Measurements from ENCODE around the gene CYB5B.

Gene CYB5B

GRCh38 chr16:69482410-69482991 is 58.1 kb downstream of the CYB5B start:
- TF ChIP-seq CTCF (IDR thresholded peaks at IDR 0.05; ENCODE audit: insufficient read depth, low read depth, low read length, missing control alignments), result no peak
- DNase-seq (ENCODE audit: low read depth), result no peak
- no peak overlapping the region for H3K4me3 ChIP-seq (ENCODE audit: low read depth, low read length)

DNA sequence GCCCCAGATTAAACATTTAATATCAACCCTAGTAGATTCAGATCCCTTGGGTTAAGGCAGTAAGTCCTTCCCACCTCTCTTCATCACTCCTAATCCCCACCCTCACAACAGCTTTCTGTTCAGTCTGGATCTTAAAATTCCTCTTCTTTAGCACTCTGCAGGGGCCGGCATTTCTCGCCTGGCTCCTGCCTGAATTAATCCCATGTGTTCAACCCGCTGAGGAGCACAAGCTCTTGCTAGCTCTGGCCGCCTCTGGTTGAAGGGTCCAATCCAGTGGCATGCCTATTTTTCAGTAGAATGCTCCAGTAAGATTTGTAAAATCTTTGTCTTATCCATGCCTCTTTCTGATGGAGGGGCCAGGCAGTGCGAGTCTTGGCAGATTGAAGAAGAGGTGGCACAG is 59.2 kb downstream of the CYB5B start:
- no peak for DNase-seq (ENCODE audit: low read depth)
- TF ChIP-seq CTCF (IDR thresholded peaks at IDR 0.05; ENCODE audit: insufficient read depth, low read depth, low read length, missing control alignments), result no peak

DNA sequence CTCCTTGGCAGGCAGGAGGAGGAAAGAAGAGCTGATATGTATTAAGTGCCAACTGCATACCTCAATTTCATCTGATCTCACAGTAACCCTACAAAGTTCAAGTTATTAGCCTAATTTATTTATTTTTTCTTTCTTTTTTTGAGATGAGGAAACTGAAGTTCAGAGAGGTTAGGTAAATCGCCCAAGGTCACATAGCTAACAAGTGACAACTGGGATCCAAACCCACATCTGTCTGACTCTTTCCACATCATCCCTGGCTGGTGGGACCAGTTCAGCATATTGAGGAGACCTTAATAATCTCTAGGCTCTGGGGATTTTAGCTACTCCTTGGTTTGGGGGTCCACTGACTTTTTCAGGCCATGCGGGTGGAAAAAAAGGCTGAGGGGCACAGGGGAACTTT is 60.9 kb downstream of the CYB5B start:
- no peak for TF ChIP-seq CTCF (IDR thresholded peaks at IDR 0.05; ENCODE audit: insufficient read depth, low read depth, low read length, missing control alignments)
- DNase-seq (ENCODE audit: low read depth), result no peak
- no peak overlapping the region for H3K4me3 ChIP-seq (ENCODE audit: low read depth, low read length)

More for the DNA sequence above, 59.2 kb downstream of the CYB5B start:
- H3K4me3 ChIP-seq (ENCODE audit: low read depth, low read length), result no peak overlapping the region

DNA sequence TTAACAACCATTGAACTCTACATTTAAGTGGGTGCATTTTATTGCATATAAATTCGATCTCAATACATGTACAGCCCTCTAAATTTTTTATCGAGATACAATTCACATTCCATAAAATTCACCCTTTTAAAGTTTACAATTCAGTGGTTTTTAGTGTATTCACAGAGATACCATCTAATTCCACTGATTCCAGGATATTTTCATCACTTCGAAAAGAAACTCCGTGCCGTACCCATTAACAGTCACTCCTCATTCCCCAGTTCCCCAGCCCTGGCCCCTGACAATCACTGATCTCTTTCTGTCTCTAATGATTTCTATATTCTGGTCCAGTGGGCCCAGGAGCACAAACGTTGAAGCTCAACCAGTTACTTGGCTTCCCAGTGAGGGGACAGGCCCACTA is 61.4 kb downstream of the CYB5B start:
- no peak for DNase-seq (ENCODE audit: low read depth)
- no peak for TF ChIP-seq CTCF (IDR thresholded peaks at IDR 0.05; ENCODE audit: insufficient read depth, low read depth, low read length, missing control alignments)
- no peak overlapping the region for H3K4me3 ChIP-seq (ENCODE audit: low read depth, low read length)

DNA sequence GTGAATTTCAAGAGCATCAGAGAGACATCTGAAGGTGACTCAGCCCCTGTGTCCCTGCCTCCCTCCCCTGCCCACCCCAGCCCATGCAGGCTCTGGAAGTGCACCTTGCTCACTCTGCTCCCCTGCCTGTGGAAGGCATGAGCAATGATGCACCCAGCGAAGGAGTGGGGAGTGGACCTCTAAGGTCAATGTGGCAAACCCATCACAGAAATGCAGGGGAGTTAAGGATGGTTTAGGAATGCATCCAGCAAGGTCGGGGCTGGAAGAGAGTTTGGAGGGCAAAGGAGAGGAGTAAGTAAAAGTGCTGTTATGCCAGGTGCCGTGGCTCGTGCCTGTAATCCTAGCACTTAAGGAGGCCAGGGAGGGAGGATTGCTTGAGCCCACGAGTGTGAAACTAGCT is 61.9 kb downstream of the CYB5B start:
- no peak for DNase-seq (ENCODE audit: low read depth)
- TF ChIP-seq CTCF (IDR thresholded peaks at IDR 0.05; ENCODE audit: insufficient read depth, low read depth, low read length, missing control alignments), result no peak
- H3K4me3 ChIP-seq (ENCODE audit: low read depth, low read length), result no peak overlapping the region

DNA sequence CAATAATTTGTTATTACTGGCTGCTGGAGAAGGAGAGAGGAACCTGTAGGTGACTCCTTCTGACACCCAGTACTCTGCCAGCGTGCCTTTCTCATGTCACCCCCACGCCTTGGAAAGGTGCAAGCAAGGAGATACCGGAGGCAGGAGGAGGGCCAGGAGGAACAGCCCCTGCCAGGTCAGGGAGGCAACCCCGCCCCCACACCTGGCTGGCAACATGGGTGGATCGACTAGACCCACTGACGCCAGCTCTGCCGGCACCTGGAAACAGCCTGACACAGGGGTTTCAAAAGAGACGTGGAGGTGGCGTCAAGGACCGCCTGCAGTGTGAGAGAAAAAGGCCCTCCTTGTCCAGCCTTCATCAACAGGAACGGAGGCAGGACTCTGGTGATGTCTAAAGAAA is 62.3 kb downstream of the CYB5B start:
- TF ChIP-seq CTCF (IDR thresholded peaks at IDR 0.05; ENCODE audit: insufficient read depth, low read depth, low read length, missing control alignments), result no peak
- no peak for DNase-seq (ENCODE audit: low read depth)
- no peak overlapping the region for H3K4me3 ChIP-seq (ENCODE audit: low read depth, low read length)

DNA sequence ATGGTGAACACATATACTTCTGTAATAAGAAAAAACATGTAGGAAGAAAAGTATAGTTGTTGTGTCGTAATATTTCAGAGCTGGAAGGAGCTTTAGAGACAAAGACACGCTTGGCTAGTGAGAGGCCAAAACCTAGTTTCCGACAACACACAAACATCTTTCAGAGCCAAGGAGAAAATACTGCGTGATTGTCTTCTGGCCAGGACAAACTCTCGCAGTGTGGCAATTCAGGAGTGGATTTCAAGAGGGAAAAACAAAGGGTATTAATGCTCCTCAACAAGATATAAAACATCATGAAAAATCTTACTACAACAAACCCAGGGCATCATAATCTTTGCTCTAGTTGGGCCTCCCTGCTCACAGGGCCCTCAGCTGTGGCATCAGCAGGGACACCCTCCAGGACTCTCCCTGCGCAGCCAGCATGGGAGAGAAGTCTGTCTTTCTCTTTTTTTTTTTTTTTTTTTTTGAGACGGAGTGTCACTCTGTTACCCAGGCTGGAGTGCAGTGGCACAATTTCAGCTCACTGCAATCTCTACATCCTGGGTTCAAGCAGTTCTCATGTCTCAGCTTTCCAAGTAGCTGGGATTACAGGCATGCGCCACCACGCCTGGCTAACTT is 66.4 kb downstream of the CYB5B start:
- DNase-seq (ENCODE audit: low read depth), result no peak
- no peak overlapping the region for H3K4me3 ChIP-seq (ENCODE audit: low read depth, low read length)
- TF ChIP-seq CTCF (IDR thresholded peaks at IDR 0.05; ENCODE audit: insufficient read depth, low read depth, low read length, missing control alignments), result no peak
